ENCODE measurements around the gene ARHGAP4.

Gene ARHGAP4

GRCh38 chrX:153867671-153868070 is 58.4 kb downstream of the ARHGAP4 start:
- no peak for DNase-seq (ENCODE audit: low read depth in 3 of 3)

GRCh38 chrX:153867139-153867538 is 58.9 kb downstream of the ARHGAP4 start:
- DNase-seq (ENCODE audit: low read depth in 3 of 3), result no peak

GRCh38 chrX:153866302-153867019 is 59.6 kb downstream of the ARHGAP4 start:
- no peak for DNase-seq (ENCODE audit: low read depth in 3 of 3)

- no peak for DNase-seq (ENCODE audit: low read depth in 3 of 3)
Observed at GRCh38 chrX:153865685-153866084, 60.4 kb downstream of the ARHGAP4 start.

- no peak for DNase-seq (ENCODE audit: low read depth in 3 of 3)
Observed at GRCh38 chrX:153865321-153865580, 60.8 kb downstream of the ARHGAP4 start.

- DNase-seq (ENCODE audit: low read depth in 3 of 3), result no peak
Observed at GRCh38 chrX:153864561-153865320, 61.3 kb downstream of the ARHGAP4 start.

GRCh38 chrX:153864101-153864500 is 62.0 kb downstream of the ARHGAP4 start:
- DNase-seq (ENCODE audit: low read depth in 3 of 3), result no peak

GRCh38 chrX:153863251-153863991 is 62.6 kb downstream of the ARHGAP4 start:
- DNase-seq (ENCODE audit: low read depth in 3 of 3), result no peak

GRCh38 chrX:153862369-153863250 is 63.5 kb downstream of the ARHGAP4 start:
- DNase-seq (ENCODE audit: low read depth in 3 of 3), result no peak

GRCh38 chrX:153861733-153862310 is 64.2 kb downstream of the ARHGAP4 start:
- DNase-seq (ENCODE audit: low read depth in 3 of 3), result no peak

- no peak for DNase-seq (ENCODE audit: low read depth in 3 of 3)
Observed at GRCh38 chrX:153861151-153861550, 64.9 kb downstream of the ARHGAP4 start.
